Activated T-cell treated with anti-CD3 and anti-CD28 coated beads for 24 hours (primary cell): ENCODE measurements around the gene SLC12A5.
A peak's percentile ranks its signal among the peaks of the same experiment; 100 is the strongest.

Source experiments
- DNase-seq: peaks from one replicate; pipeline ENCODE4 v3.0.0-alpha.2; 2020; ENCODE audit warnings: low read depth

Gene SLC12A5

DNA sequence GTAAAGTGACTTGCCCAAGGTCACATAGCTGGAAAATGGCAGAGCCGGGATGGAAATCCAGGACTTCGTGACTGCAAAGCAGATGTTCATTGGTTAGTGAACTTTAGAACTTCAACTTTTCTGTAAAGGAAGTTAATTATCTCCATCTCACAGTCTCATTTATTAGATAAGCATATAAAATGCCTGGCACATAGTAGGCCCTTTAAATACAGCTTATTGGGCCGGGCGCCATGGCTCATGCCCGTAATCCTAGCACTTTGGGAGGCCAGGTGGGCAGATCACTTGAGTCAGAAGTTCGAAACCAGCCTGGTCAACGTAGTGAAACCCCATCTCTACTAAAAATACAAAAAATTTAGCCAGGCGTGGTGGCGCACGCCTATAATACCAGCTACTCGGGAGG, 22.1 kb upstream of the SLC12A5 start:
- DNase-seq: no peak

- no peak for DNase-seq
These were observed 21.3 kb upstream of the SLC12A5 start for GRCh38 chr20:46007671-46008070.

GRCh38 chr20:46009816-46010215, 19.2 kb upstream of the SLC12A5 start:
- no peak for DNase-seq

DNA sequence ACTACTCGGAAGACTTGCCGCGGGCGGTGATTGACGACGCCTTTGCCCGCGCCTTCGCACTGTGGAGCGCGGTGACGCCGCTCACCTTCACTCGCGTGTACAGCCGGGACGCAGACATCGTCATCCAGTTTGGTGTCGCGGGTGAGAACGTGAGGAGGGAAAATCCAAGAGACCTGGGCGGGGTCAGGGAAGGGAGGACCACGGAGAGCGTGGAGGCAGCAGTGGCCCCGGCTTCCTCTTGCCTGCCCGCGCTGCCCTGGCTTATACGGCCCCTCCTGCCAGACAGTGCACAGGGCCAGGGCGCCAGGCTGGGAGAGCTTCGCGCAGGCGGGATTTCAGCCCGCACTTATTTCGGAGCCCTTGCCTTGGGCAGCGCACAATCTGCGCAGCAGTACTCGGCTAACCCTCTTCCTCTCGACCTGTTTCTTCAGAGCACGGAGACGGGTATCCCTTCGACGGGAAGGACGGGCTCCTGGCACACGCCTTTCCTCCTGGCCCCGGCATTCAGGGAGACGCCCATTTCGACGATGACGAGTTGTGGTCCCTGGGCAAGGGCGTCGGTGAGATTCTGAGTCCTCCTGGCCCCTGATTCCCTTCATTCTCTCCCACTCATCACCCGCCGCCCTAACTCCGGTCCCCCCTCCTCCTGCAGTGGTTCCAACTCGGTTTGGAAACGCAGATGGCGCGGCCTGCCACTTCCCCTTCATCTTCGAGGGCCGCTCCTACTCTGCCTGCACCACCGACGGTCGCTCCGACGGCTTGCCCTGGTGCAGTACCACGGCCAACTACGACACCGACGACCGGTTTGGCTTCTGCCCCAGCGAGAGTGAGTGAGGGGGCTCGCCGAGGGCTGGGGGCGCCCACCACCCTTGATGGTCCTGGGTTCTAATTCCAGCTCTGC, 18.3 kb upstream of the SLC12A5 start:
- peak; percentile 36 for DNase-seq

DNA sequence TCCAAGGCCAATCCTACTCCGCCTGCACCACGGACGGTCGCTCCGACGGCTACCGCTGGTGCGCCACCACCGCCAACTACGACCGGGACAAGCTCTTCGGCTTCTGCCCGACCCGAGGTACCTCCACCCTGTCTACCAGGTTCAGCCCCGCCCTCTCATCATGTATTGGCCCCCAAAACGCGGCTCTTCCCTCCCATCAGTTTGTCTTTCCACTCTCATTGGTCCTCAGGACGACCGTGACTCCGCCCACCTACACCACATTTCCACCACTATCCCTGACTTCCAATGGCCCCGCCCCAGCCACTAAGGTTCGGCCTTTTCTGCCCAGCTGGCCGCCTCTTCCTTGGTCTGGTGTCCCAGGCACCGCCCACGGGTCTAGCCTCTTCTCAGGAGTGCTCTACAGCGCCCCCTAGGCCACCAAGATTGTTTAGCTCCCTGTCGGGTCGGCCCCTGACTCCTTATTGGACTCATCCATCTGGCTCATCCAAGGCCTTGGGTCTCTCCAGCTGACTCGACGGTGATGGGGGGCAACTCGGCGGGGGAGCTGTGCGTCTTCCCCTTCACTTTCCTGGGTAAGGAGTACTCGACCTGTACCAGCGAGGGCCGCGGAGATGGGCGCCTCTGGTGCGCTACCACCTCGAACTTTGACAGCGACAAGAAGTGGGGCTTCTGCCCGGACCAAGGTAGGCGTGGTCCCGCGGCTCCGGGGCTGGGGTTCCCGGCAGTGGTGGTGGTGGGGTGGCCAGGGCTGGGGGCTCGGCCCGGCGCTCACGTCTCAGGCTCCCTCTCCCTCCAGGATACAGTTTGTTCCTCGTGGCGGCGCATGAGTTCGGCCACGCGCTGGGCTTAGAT, 17.2 kb upstream of the SLC12A5 start:
- DNase-seq: no peak

DNA sequence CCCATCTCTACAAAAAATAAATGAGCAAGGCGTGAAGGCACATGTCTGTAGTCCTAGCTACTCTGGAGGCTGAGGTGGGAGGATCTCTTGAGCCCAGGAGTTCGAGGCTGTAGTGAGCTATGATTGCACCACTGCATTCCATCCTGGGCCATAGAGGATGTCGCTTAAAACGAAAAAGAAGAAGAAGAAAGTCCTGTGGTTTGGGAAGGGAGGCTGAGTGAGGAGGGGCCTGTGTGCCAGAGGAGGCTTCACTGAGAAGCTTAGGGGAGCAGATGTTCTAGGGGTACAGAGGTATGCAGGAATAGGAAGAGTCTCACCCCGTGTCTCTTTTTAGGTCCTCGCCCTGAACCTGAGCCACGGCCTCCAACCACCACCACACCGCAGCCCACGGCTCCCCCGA, 16.1 kb upstream of the SLC12A5 start:
- no peak for DNase-seq

GRCh38 chr20:46013322-46013828, 15.6 kb upstream of the SLC12A5 start:
- DNase-seq: no peak

DNA sequence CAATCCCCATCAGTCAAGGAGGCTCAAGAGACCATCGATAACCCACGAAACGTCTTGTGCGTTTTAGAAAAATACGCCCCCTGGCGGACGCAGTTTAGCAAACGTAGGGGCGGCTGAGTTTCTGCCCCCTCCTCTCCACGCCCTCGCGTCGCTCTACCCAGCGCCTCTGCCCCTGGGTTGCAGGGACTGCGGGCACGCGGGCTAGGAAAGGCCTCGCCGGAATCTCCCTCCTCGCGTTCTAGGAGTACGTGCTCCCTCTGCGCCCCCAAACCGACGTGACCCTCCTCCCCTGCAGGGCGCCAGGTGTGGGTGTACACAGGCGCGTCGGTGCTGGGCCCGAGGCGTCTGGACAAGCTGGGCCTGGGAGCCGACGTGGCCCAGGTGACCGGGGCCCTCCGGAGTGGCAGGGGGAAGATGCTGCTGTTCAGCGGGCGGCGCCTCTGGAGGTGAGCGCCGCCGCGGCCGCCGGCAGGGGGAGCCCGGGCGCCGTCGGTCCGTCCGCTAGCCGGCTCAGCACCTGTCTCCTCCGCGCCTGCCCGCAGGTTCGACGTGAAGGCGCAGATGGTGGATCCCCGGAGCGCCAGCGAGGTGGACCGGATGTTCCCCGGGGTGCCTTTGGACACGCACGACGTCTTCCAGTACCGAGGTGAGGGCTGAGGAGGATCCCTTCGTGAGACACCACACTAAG, 15.0 kb upstream of the SLC12A5 start:
- peak; percentile 60 for DNase-seq

DNA sequence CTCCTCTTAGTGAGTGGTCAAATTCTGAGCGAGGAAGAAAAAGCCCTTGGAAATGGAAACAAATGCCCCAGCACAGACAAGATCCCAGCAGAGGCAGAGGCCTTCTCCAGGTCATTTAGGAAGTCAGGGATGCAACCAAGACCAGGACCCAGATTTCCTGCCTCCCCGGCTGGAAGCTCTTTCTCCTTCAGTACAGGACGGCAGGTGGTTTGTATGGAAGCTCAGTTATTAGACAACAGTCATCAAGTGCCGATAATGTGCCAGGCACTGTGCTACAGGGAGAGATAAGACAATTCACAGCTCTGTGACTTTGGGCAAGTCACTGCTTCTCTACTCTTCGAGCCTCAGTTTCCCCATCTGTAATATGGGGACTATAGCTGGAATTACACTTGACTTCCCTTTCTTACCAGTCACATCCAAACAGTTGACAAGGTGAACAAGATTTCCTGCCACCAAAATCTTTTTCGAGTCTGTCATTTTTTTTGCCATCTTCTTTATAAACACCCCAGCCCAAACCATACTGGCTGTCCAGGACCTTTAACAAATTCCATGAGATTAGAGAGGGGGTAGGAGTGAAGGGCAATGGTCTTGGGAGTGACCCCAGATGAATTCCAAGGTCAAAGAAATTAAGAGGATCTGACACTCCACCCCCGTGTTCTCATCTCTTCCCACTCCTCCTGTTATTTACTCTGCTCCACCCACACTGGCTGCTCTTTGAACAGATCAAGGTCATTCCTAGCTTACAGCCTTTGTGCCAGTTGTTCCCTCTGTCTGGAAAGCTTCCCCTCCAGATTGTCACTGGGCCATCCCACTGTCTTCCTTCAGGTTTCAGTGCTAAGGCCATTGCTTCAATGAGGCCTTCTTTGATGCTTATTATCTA, 14.3 kb upstream of the SLC12A5 start:
- DNase-seq: no peak

DNA sequence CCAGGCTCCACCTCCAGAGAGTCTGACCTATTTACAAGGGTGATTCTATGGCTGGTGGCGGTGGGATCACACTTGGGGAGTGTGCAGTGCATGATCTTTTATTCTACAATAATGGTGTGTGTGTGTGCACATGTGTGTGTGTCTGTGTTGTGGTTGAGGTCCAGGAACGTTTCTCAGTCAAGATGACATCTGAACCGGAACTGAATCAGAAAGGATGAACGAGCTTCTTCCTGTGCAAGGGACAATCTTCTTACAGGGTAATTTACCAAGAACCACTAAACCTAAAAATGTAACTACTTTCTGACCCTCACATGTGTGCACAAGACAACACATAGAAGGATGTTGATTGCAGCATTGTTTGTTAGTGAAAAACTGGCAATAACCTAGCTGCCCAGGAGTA, 11.7 kb upstream of the SLC12A5 start:
- DNase-seq: no peak

DNA sequence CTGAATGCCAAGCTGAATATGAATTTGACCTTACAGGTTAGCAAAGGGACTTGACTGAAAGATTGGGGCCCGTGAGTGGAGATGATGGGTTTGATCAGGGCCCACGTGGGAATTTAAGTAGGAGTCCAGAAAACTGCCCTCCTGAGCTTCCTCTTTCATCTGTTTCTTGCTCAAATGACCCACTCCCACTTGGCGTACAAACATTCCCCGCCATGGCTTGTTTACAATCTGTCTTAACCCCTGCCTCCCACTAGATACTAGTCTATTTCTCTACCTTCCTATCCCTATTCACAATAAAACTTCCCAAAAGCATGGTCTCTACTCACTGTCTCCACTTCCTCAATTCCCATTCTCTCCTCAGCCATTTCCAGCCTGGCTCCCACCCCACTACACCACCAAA, 10.9 kb upstream of the SLC12A5 start:
- no peak for DNase-seq

GRCh38 chr20:46018611-46019010, 10.4 kb upstream of the SLC12A5 start:
- no peak for DNase-seq

GRCh38 chr20:46020555-46020954, 8.5 kb upstream of the SLC12A5 start:
- DNase-seq: no peak

DNA sequence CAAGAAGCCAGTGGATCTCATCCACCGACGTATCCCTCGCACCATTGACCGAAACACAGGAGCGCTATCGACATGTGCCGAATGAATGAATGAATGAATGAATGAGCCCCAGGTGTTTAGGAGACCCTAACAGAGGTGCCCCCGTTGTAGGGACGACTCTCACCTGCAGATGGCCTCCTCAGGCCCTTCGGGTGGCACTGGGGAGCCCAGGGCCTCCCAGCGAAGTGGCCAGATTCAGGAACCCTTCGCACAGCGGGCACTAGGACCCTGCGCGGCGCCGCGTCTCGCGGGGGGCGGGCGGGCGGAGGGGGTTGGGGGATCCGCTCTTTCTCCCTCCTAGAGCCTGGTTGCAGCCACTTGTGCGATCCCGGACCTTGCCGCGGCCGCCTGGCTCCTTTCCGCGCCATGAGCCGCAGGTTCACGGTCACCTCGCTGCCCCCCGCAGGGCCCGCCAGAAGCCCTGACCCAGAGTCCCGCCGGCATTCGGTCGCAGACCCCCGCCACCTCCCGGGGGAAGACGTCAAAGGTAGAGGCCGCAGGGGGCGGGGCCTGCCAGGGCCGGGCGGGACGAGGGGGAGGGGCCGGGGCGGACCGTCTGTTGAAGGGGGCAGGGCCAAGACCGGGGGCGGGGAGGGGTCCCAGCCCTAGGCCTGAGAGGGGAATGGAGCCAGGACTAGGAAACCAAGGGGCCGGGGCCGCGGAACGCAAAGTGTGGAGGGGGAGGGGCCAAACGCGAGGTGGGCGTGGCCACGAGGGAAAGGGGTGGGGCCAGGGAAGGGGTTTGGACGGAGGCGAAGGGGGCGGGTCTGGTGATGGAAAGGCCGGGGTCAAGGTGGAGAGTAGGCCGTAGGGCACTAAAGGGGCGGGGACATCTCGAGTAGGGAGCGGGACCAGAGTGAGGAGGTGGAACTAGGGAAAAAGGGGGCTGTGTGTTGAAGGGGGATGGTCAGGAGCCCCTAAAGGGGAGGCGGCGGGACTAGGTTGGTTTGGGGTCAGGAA, 7.4 kb upstream of the SLC12A5 start:
- DNase-seq: no peak

DNA sequence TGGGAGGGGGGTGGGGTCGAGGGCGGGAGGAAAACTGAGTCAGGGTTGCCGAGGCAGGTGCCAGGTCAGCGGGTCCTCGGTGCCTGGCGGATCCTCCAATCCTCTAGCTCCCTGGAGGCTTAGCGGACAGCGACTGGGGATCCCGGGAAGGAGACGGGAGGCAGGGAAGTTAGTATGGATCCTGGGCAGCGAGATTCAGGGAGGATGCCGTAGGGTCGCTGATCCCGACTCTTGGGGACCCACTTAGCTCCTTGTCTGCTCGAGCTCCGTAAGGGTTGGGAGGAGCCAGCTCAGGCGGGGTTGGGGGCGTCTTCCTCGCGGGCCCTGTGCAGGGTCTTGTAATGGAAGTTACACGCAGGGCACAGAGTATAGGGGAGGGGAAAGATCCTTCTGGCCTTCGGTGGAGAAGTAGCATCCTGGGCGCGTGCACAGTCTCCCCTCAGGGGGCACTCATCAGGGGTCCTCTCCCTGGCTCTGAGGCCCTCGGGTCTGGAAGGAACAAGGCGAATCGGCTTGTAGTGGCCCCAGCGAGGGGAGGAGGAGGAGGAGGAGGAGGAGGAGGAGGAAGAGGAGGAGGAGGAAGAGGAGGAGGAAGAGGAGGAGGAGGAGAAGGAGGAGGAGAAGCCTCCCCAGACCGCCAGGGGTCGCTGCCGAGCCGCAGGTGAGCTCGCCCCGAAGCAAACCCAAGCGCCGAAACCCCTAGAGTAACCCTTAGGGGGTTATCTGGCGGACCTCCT, 6.4 kb upstream of the SLC12A5 start:
- DNase-seq: peak; percentile 67

- no peak for DNase-seq
These were observed 5.9 kb upstream of the SLC12A5 start for GRCh38 chr20:46023148-46023484.

DNA sequence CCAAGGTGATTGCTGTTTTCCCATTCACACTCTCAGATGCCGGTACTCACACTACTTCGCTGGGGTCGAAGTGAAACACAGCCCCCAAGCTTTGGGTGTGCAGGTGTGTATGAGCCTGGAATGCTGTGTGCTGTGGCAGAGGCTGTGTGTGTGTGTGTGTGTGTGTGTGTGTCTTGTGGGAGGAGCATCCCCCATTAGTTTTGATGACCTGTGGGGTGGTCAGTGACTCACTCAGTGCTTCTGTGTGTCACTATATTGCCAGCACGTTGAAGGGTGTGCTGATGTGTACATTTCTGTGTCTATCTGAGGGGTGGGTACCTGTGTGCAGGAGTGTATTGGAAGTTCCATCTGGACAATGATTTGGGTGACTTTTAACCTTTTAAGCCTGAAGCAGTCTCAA, 5.0 kb upstream of the SLC12A5 start:
- no peak for DNase-seq

DNA sequence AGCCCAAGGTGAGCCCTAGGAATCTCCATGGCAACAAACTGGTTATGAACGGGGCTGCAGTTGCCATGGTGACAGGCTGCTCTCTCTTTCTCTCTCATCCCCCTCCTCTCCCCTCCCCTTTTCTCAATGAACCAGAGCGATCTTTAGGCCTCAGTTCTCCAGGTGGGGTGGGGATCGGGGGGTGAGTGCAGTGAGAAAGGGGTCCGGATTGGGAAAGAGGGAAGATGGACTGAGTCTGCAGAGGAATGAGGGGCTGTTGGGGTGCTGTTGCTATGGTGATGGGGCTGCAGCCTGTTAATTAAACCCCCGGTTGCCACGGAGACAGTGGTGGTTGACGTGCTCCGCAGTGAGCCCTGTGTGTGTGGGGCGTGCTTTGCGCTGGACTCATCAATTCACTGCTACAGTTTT, 3.6 kb upstream of the SLC12A5 start:
- no peak for DNase-seq

- DNase-seq: no peak
These were observed 1.7 kb upstream of the SLC12A5 start for GRCh38 chr20:46027245-46027853.
